Activated naive CD8-positive, alpha-beta T cell treated with anti-CD3 and anti-CD28 coated beads, Interleukin-2, amount 10 ng/mL, durations not matched to agents 7 days and 5 days (primary cell): ENCODE data around the gene EPRS1. TPM values are rescaled to one million over a fixed set of nuclear protein-coding genes. Genes with fewer than 3 reads are reported as not detected.
"Not testable (repeated sequence)": the region's sequence is repeated elsewhere in the genome, so short reads cannot be mapped to it uniquely, and the experiment has no call there.

Experiments used
- ATAC-seq: fragments of 150-1000 bp; cut with Tn5 transposase; one replicate; pipeline ENCODE4 v1.10.0; 2021; ENCODE audit warnings: low read depth, moderate library complexity
- POLR2A ChIA-PET: fragments of 350-600 bp; sonication (Branson Sonifier 250); formaldehyde crosslinking; loops from one replicate; lab custom pipeline; 2021; ENCODE audit warnings: antibody characterized with exemption; lab: Charles Lee
- DNase-seq: peaks from one replicate; pipeline ENCODE4 v3.0.0; 2021
- H3K27ac Mint-ChIP-seq: one replicate; pipeline ENCODE4 v1.8.0; 2022; ENCODE audit warnings: mild to moderate bottlenecking, mixed read lengths
- H3K27me3 Mint-ChIP-seq: one replicate; pipeline ENCODE4 v1.8.0; 2022; ENCODE audit warnings: mild to moderate bottlenecking, moderate library complexity, mixed read lengths
- H3K36me3 Mint-ChIP-seq: one replicate; pipeline ENCODE4 v1.8.0; 2021; ENCODE audit warnings: mild to moderate bottlenecking, mixed read lengths
- H3K4me1 Mint-ChIP-seq: one replicate; pipeline ENCODE4 v1.8.0; 2021; ENCODE audit warnings: mixed read lengths
- H3K4me3 Mint-ChIP-seq: one replicate; pipeline ENCODE4 v1.8.0; 2022; ENCODE audit warnings: mild to moderate bottlenecking, moderate library complexity, mixed read lengths
- H3K9me3 Mint-ChIP-seq: one replicate; pipeline ENCODE4 v1.8.0; 2021; ENCODE audit warnings: mixed read lengths
- total RNA-seq, 2 experiments: library from RNA; stranded (reverse); gene quantifications; one replicate each; pipeline ENCODE4 v1.2.3, GENCODE V29; 2021

Gene EPRS1
- total RNA-seq = 100 to 1,000 TPM; 111 to 117 TPM

DNA sequence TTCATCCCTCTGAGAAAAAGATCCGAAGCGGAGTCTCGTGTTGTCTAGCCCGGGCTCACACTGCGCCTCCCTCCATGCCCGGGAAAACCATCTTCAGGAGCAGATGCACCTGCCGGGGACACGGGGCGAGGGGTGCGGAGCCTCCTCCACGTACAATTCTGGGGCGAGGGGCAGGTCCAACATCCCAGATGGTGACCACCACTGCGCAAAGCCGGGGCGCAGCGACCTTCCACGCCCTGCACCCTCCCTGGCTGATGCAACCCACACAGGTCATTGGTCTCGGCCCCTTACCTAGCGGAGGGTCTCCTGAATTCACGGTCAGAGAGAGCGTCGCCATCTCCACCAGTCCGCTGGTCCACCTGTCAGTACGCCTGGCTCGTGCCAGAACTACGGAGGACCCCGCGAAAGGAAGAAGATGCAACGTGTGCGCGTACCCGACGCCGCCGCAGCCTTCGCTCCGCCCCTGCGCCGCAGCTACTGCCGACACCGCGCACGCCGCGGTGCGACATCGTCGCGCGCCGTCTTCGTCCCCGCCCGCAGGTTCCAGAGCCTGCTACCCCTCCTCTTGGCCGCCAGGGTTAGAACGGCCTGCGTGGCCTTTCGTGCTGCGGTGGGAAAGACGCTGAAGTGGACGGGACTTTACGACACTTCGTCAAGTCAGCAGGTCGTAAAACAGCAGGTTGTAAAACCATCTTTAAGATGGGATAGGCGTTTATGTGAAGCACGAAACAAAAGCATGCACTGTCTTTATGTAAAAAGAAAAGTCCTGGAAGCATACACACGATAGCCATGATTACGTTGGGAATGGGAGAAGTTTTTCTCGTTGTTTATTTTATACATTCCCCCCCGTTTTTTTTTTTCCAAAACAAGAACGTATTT, at the start of gene EPRS1:
EPRS1 (minus strand) TSS at position 454 of the 879 bp plus-strand sequence; CDS start at position 337, 117 bp downstream.
- peak within 1 kb of the TSS; percentile 97 for H3K4me3 Mint-ChIP-seq
- peaks cover 2% of the 10 kb centered on the region for H3K36me3 Mint-ChIP-seq
- H3K27ac Mint-ChIP-seq = peak within 1 kb of the TSS; percentile 97
- ATAC-seq (peak; percentile 98), DNase-seq (peak; percentile 93)
- POLR2A ChIA-PET = interaction anchor here (0.5 to 1.0 kb wide), 4 partner anchors 8 to 239 kb away, joined by 3 to 10 read pairs (median 5); partner anchors contain the start of gene BPNT1
- no peaks in the 10 kb centered on the region for H3K9me3 Mint-ChIP-seq
- H3K4me1 Mint-ChIP-seq = peaks cover 15% of the 10 kb centered on the region
- H3K27me3 Mint-ChIP-seq = no peaks in the 10 kb centered on the region

DNA sequence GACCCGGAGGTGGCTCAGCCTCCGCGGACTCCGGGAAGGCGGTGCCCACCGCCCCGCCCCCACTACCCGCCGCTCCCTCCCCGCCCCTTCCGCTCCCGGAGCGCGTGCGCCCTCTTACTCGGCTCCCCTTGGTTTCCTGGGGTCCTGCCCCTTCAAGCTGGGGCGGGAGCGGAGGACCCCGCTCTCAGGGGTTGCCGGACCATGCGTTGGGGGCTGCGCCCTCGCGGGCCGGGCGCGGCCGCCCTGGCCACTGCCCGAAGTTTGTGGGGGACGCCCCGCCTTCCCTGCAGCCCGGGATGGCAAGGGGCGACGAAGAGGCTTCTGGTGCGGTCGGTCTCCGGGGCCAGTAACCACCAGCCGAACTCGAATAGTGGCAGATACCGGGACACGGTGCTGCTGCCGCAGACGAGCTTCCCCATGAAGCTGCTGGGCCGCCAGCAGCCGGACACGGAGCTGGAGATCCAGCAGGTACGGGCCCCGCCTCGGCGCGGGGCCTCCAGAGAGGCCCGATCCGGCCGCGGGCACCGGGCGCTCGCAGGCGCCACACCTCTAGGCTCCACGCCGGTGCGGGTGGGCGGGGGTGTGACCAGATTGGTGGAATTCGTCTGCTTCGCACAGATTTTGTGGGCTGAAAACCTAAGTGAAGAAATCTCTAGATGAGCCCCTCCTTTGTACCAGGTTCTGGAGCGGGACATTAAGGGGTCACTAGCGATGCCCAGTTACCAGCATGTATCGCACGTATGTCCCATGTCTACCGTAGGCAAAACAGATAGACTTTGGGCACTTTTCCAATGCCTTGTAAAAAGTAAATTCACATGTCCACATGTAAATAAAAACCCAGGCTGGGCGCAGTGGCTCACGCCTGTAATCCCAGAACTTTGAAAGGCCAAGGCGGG, 48.0 kb upstream of the EPRS1 start, which contains the start of gene IARS2:
IARS2 (plus strand) TSS at position 117 of the 896 bp plus-strand sequence; CDS start at position 202, 85 bp downstream.
- Mint-ChIP-seq H3K4me1 (peaks cover 19% of the 10 kb centered on the region), H3K36me3 (peaks cover 10% of the 10 kb centered on the region), H3K9me3 (no peaks in the 10 kb centered on the region), H3K27me3 (no peaks in the 10 kb centered on the region), H3K27ac (peak within 1 kb of the TSS; percentile 61), H3K4me3 (peak within 1 kb of the TSS; percentile 73)
- ATAC-seq (peak; percentile 74), DNase-seq (peak; percentile 93)
- POLR2A ChIA-PET = interaction anchor here (0.8 to 1.3 kb wide), 3 partner anchors 51 to 96 kb away, joined by 4 to 6 read pairs (median 5); no protein-coding TSS in a partner anchor

DNA sequence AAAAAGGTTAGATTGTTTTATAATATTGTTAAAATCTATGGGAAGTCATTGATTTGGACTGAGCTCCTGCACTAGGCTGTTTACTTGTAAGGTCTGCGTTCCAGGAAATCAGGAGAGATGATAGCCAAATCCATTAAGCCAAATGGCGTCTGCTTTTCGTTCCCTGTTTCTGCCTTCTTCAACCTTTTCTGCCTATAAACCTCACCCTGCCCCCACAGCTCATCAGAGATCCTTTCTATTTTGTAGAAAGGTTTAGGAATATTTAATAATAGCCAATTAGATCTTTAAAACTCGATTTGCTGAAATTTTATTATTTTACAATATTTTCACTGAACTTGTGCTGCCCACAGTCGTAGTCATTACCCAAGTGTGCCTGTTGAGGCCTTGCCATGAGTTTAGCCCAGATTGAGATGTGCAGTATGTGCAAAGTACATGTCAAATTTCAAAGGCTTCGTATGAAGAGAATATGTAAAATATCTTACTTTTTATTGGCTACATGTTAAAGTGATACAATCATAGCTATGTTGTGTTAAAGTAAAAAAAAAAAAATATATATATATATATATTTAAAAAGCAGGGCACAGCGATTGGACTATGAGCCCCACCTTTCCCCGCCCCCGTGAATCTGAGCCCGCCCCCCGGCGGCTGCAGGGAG, 47.2 kb upstream of the EPRS1 start:
- POLR2A ChIA-PET = interaction anchor here (1.2 to 1.3 kb wide), 2 partner anchors 50 to 52 kb away, joined by 5 to 6 read pairs; no protein-coding TSS in a partner anchor
- DNase-seq (no peak), ATAC-seq (no peak)
- peaks cover 19% of the 10 kb centered on the region for H3K4me1 Mint-ChIP-seq
- peaks cover 9% of the 10 kb centered on the region for H3K36me3 Mint-ChIP-seq
- H3K4me3 Mint-ChIP-seq = no peak overlapping the region
- H3K27me3 Mint-ChIP-seq = no peaks in the 10 kb centered on the region
- no peaks in the 10 kb centered on the region for H3K9me3 Mint-ChIP-seq
- H3K27ac Mint-ChIP-seq = peak overlapping the region; percentile 38

DNA sequence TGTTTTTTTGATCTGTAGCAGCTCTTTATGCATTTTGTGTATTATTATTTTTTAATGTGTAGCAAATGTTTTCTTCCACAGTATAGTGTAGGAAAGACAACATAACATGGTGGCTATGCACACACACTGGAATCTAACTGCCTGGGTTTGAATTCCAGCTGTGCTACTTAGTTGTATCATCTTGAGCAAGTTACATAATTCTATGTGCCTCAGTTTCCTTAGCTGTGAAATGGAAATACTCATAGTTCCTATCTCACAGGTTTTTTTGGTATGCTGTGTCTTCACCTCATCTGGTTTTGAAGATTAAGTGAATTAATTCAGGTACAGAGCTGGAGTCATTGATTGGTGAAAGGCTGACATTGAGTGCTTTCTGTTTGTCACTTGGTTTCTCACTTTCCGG, 46.4 kb upstream of the EPRS1 start:
- POLR2A ChIA-PET = no interaction called here
- Mint-ChIP-seq H3K27ac (no peak overlapping the region), H3K4me1 (peaks cover 17% of the 10 kb centered on the region), H3K27me3 (no peaks in the 10 kb centered on the region), H3K9me3 (no peaks in the 10 kb centered on the region), H3K4me3 (no peak overlapping the region), H3K36me3 (peaks cover 4% of the 10 kb centered on the region)
- ATAC-seq (no peak), DNase-seq (no peak)

DNA sequence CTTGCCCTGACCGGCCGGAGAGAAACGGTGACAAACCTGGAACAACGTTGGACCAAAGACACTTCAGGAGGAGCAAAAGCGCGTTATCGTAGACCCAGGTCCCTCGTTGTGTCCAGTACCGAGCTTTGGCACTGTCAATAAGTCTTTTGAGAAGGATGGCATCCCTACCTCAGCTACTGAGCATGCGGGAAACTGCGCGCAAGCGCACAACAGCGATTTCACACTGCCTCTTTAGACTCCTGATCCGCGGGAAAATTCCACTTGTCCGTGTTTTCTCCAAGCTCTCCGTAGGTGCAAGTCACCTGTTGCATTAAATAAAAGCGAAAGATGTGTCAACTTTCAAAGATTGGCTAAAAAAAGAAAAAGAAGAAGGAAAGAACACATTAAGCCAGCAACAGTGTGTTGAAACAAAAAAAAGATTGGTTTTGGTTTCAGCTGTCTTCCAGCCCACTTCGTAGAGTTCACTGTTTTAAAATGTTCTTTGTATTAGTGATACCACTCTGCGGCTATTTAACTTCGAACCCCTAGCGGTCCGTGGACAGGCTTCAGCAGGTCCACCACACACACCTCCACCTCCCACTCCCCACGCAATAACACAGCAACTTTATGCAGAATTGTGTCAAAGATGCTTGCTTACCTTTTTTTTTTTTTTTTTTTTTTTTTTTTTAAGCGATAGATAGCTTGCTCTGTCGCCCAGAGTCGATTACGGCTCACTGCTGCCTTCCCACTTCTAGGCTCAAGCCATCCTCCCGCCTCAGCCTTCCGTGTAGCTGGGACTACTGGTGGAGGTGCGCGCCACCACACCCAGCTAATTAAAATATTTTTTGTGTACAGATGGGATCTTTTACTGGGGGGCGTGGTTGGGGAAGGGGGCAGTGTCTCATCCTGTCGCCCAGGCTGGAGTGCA, 43.6 kb upstream of the EPRS1 start, which contains the start of gene BPNT1:
BPNT1 (minus strand) TSS at position 139 of the 907 bp plus-strand sequence. CDS start 9,942 bp downstream, outside the sequence.
- no peaks in the 10 kb centered on the region for H3K36me3 Mint-ChIP-seq
- no peaks in the 10 kb centered on the region for H3K27me3 Mint-ChIP-seq
- peak within 1 kb of the TSS; percentile 86 for H3K27ac Mint-ChIP-seq
- H3K4me3 Mint-ChIP-seq = peak within 1 kb of the TSS; percentile 96
- POLR2A ChIA-PET = interaction anchor here (0.6 to 2.5 kb wide), 10 partner anchors 13 to 643 kb away, joined by 3 to 10 read pairs (median 4); partner anchors contain the start of gene EPRS1
- no peaks in the 10 kb centered on the region for H3K9me3 Mint-ChIP-seq
- ATAC-seq (peak; percentile 82), DNase-seq (peak; percentile 90)
- peaks cover 7% of the 10 kb centered on the region for H3K4me1 Mint-ChIP-seq

DNA sequence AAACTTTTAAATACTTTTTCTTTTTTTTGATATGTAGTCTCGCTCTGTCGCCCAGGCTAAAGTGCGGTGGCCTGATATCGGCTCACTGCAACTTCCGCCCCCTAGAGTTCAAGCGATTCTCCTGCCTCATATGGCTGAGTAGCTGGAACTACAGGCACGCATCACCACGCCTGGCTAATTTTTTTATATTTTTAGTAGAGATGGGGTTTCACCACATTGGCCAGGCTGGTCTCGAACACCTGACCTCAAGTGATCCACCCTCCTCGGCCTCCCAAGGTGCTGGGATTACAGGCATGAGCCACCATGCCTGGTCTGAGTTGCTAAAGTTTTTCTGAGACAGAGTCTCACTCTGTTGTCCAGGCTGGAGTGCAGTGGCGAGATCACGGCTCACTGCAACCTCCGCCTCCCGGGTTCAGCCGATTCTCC, 40.0 kb upstream of the EPRS1 start:
- H3K4me1 Mint-ChIP-seq, DNase-seq, H3K27ac Mint-ChIP-seq, H3K9me3 Mint-ChIP-seq, H3K27me3 Mint-ChIP-seq, POLR2A ChIA-PET, H3K36me3 Mint-ChIP-seq, H3K4me3 Mint-ChIP-seq, ATAC-seq: not testable (repeated sequence)

DNA sequence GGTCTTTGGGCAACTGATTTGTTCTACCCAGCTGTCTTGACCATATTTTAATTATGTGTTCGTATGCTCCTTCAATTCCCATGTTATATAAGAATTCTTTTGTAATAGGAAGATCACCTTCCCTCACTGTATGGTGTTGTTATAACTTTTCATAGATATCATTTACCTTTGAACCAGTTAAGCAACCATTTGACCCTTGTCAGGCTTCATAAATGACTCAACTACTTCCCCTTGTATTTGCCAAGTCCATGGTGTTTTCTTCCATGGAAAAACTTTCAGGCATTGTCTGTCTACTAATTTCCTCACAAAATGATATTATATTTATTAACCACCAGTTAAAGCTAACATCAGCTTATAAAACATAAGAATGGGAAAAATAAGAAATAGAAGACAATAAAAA, 38.2 kb upstream of the EPRS1 start:
- no peak for ATAC-seq
- Mint-ChIP-seq H3K4me1 (peaks cover 2% of the 10 kb centered on the region), H3K4me3 (no peak overlapping the region), H3K9me3 (no peaks in the 10 kb centered on the region), H3K27ac (no peak overlapping the region), H3K36me3 (peaks cover 6% of the 10 kb centered on the region), H3K27me3 (no peaks in the 10 kb centered on the region)
- POLR2A ChIA-PET = no interaction called here
- DNase-seq = no peak

DNA sequence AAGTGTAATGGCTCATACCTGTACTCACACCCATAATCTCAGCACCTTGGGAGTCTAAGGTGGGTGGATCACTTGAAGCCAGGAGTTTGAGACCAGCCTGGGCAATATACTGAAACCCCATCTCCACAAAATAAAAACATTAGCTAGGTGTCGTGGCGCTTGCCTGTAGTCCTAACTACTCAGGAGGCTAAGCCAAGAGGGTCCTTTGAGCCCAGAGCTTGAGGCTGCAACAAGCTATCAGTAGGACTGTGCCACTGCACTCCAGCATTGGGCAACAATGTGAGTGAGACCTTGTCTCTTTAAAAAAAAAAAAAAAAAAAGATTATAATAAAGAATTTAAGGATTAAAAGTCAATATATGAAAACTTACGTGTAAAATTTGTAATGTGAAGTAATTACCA, 31.6 kb upstream of the EPRS1 start:
- ATAC-seq = no peak
- H3K27ac Mint-ChIP-seq = no peak overlapping the region
- peaks cover 15% of the 10 kb centered on the region for H3K36me3 Mint-ChIP-seq
- POLR2A ChIA-PET = interaction anchor here (0.7 kb wide), 1 partner anchor 108 kb away, joined by 5 read pairs; no protein-coding TSS in a partner anchor
- H3K9me3 Mint-ChIP-seq = no peaks in the 10 kb centered on the region
- DNase-seq = no peak
- H3K27me3 Mint-ChIP-seq = no peaks in the 10 kb centered on the region
- peaks cover 2% of the 10 kb centered on the region for H3K4me1 Mint-ChIP-seq
- H3K4me3 Mint-ChIP-seq = no peak overlapping the region

DNA sequence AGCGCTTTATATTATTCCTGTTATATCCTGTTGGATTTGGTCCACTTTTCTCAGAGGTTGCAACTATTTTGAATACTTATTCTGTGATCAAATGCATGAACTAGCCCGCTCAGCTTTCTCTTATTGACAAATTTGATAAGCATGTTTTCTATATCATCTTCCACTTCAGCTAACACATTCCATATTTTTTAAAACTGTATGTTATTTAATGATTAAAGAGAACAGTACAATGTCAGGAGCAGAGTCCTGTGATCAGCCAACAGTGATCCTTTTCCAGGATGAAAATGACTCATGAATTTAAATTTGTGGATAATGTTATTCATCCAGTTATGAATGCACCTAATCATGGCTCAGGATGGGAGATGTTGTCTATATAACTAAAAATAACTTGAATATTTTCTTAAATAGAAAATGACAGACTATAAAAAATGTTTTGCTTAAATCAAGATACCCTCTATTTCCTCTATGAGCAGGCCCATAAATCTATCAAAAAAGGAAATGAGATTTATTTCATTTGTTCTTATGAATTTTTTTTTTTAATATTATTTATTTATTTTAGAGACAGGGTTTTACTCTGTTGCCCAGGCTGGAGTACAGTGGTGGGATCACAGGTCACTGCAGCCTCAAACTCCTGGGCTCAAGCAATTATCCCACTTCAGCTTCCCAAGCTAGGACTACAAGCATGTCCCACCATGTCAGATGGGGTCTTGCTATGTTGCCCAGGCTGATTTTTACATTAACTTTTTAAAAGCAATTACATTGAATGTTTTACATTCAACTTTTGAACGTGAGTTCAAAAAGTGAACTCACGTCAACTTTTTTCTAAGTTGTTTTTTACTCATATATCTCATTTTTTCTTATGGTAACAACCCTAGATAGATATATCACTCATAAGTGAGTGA, 30.8 kb upstream of the EPRS1 start:
- Mint-ChIP-seq H3K4me1 (peaks cover 2% of the 10 kb centered on the region), H3K9me3 (no peaks in the 10 kb centered on the region), H3K27ac (no peak overlapping the region), H3K36me3 (peaks cover 17% of the 10 kb centered on the region), H3K4me3 (no peak overlapping the region), H3K27me3 (no peaks in the 10 kb centered on the region)
- ATAC-seq = no peak
- DNase-seq = no peak
- POLR2A ChIA-PET = interaction anchor here (0.7 kb wide), 2 partner anchors 13 to 107 kb away, joined by 5 read pairs; no protein-coding TSS in a partner anchor

DNA sequence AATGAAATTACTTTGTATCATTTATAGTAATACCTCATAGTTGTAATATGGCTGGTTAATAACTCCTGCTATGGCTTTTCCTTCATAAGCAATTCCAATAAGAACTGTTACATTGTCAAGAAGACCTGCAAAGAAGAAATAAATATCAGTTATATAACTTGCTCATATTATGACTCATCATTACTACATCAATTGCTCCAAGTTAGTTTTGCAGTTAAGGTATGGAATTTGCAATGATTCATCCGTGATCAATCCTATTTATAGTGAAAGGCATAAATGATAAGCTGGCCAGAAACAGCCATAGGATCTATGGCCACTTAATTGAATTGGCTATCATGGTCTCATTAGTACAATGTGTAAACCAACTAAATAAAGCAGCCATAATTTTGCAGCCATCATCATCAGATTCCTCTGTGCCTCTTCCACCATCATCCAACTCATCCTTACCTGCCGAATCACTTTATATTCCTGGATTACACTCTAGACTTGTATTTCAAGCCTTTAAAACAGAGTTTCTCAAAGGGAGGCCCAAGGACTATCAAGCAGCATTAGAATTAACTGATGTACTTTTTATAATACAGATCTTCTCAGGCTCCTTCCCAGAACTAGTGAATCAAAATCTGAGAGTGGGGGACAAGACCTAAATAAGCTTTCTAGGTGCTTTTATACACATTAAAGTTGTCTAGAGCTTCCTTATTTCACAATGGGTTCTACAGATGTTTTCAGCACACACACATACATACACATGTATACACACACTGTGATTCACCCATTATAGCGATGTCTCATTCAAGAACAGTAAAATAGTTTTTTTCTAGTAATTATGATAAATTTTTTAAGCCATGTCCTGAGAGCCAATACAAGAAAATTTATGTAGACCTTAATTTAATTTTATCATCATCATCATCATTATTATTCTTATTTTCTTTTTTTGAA, 21.2 kb upstream of the EPRS1 start:
- H3K4me1 Mint-ChIP-seq = no peaks in the 10 kb centered on the region
- no peak for DNase-seq
- H3K27me3 Mint-ChIP-seq = no peaks in the 10 kb centered on the region
- ATAC-seq = no peak
- peaks cover 19% of the 10 kb centered on the region for H3K36me3 Mint-ChIP-seq
- H3K4me3 Mint-ChIP-seq = no peak overlapping the region
- H3K9me3 Mint-ChIP-seq = no peaks in the 10 kb centered on the region
- POLR2A ChIA-PET = no interaction called here
- no peak overlapping the region for H3K27ac Mint-ChIP-seq
